HG03045 (cell line): Measurements from ENCODE around the gene MFSD12.
"Not testable (repeated sequence)": the region's sequence is repeated elsewhere in the genome, so short reads cannot be mapped to it uniquely, and the experiment has no call there.

Experiments
- ATAC-seq: cut with Tn5 transposase; IDR thresholded peaks from one replicate; pipeline ENCODE4 v1.9.1; 2021; ENCODE audit warnings: mild to moderate bottlenecking, moderate library complexity; ENCODE audit not compliant: unreplicated experiment

Gene MFSD12

DNA sequence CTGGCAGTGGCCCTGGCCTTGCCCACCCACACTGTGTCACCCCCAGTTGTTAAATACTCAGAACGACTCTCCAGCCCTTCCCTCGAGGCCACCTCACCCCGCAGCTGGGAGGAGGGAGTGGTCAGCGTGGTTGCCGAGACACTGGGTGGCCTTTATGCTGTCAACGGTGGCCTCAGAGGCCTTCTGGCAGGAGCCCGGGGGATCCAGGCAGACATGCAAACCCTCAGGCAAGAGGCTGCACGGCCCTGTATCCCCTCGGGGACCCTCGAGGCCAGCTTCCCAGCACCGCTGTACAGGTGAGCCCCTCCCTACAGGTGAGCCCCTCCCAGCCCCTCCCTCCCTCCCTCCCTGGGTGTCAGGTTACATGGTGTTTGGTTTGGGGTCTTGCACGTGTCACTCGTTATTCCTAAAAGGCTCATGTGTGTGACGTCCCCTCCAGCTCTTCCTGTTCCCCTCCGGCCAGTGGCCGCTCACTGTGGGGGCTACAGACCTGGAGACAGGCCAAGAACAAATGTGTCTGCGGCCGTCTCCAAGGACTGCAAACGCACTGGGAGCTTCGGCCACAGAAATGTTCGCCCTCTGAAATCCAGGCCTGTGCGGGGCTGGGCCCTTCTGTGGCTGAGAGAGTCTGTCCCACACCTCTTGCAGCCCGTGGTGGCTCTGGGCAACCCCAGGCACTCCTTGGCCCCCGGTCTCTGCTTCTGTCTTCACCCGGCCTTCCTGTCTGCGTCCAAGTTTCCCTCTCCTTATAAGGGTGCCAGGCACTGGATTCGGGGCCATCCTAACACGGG is 18.2 kb downstream of the MFSD12 start, which contains the start of gene TEKTIP1:
Gene TEKTIP1, plus strand, starts transcription at position 210 of the 791 bp plus-strand sequence. Its CDS starts 4 bp downstream, at position 214.
- no peak for ATAC-seq

DNA sequence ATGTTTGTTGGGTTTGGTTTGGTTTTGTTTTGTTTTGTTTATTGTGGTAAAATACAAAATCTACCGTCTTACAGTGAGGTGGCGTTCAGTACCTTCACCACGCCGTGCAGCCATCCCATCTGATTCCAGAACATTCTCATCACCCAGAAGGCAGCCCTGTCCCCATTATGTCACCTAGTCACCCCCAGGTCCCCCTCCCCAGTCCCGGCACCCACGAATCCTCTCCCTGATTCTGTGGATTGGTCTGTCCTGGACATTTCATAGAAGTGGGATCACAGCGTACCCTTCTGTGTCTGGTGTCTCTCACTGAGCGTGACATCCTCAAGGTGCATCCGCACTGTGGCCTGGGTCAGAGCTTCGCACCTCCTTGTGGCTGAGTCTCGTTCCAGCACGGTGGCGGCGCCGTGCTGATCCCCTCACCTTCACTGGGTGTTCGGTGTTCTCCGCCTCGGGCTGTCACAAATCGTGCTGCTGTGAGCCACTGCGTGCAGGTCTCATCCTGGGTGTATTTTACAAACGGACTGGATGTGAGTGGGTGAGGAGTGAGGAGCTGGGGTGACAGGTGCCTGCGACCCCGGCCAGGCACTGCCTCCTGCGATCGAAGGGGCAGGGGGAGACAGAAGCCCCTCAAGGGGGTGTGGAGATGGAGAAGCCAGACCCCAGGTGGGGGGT is 19.0 kb downstream of the MFSD12 start:
- no peak for ATAC-seq

DNA sequence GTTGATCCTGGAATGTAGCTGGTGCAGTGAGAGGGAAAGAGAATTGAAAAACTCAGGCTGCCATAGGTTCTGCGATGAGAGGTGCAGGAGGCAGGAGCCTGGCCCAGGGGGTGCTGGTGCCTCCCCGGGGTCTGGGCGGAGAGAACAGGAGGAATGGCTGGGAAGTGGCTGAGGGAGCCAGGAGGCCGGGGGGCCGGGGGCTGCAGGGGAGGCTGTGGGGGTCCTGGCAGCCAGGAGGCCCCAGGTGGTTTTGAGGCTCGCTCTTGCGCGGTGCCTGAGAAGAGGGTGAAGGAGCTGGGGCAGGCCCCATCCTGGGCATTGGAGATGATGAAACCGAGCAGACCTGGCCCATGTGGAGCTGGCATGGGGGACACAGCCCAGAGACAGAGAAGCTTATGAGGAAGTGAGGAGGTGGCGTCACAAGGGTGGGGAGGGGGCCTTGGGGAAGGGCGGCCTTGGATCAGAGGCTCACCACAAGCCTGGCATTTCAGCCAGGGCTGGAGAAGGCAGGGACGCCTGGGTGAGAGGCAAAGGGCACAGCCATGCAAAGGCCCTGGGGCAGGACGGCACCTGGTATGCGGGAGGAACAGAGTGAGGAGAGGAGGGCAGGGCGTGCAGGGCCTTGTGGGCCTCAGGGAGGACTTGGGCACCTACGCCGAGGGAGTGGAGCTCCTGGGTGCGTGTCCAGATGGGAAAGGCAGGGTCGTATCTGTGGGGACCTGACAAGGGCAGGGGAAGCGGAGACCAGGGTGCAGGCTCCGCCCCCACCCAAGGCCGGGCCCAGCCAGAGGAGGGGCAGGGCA is 19.7 kb downstream of the MFSD12 start:
- ATAC-seq, result no peak

DNA sequence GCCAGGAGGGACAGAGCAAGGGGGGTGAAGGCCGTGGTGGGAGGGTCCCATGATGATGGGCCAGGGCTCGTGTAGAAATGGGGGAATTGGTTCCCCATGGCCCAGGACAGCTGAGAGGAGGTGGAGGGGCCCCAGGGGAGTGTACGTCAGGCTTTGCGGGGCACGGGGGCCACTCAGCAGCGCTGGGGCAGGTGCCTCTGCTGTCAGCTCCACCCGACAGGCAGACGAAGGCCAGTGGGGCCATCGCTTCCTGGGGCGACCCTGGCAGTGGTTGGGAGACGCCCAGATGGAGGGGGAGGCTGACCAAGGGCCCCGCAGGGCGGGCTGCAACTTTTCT is 20.3 kb downstream of the MFSD12 start:
- ATAC-seq, result no peak

DNA sequence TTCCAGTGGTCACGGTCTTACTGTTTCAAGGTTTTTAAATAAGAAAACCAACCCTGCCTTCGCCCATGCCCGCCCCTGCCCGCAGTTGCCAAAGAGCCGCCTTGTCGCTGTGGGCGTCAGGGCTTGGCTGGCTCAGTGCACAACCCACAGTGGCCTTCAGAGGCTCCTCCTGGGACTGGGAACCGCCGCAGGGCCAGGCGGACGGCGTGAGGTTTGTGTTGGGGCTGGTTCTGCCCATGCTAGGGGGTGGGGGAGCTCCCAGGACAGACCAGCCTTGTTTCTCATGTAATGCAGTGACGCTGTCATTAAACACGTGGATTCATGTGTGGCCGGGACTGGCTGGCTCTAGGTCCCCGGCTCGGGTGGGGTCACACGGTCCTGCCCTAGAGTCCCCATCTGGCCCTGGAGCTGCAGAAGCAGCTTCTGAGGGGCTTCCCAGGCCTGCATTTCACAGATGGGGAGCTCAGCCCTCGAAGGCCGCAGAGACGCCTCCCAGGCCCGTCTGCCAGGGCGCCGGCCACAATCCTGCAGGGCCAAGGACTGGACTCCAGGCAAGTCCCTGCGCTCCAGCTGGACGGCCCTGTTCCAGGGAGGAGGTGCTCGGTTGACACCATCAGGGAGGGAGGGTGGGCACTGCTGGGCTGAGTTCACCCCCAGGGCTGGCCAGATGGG is 20.8 kb downstream of the MFSD12 start:
- no peak for ATAC-seq

- ATAC-seq, result no peak
These were observed 21.4 kb downstream of the MFSD12 start for GRCh38 chr19:3535981-3536380.

- no peak for ATAC-seq
These were observed 21.8 kb downstream of the MFSD12 start for GRCh38 chr19:3535563-3535965.

DNA sequence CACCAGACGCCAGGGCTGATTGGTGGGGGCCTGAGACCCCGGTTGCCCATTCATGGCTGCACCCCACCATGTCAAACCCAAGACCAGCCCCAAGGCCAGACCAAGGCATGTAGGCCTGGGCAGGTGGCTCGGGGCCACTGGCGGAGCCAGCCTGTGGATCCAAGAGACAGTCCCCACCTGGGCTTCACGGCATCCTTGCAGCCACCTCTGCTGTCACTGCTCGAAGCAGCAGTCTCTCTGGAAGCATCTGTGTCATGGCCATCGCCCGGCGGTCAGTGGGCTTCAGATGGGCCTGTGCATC is 22.2 kb downstream of the MFSD12 start:
- no peak for ATAC-seq

- no peak for ATAC-seq
These were observed 22.8 kb downstream of the MFSD12 start for GRCh38 chr19:3534375-3535234.

GRCh38 chr19:3533563-3534216 is 23.7 kb downstream of the MFSD12 start:
- no peak for ATAC-seq

GRCh38 chr19:3533033-3533432 is 24.4 kb downstream of the MFSD12 start:
- no peak for ATAC-seq

DNA sequence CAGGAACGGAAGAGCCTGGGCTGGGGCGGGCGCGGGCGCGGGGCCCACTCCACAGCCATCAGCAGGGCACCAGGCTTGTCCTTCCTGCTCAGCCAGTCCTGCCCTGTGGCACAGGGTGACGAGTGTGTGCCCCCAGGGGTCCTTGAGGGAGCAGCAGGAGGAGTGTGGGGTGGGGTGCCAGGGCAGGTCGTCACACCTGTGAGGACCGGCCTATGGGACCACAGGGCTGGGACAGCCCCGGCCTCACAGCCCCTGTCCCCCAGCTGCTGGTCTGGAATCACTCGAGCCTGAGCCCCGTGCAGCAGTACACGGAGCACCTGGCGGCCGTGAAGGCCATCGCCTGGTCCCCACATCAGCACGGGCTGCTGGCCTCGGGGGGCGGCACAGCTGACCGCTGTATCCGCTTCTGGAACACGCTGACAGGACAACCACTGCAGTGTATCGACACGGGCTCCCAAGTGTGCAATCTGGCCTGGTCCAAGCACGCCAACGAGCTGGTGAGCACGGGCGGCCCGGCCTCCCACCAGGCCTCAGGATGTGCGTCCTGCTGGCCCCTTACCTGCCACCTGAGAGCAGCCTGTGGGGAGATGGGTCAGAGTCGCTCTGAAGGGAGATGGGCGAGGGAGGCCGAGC is 25.1 kb downstream of the MFSD12 start:
- ATAC-seq, result no peak

DNA sequence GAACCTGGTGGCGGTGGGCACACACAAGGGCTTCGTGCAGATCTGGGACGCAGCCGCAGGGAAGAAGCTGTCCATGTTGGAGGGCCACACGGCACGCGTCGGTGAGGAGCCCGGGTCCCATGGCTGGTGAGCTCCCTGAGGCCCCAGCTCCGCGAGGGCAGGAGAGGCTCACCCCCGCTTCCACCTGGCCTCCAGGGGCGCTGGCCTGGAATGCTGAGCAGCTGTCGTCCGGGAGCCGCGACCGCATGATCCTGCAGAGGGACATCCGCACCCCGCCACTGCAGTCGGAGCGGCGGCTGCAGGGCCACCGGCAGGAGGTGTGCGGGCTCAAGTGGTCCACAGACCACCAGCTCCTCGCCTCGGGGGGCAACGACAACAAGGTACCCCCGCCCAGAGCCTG is 25.7 kb downstream of the MFSD12 start:
- no peak for ATAC-seq

- no peak for ATAC-seq
These were observed 27.0 kb downstream of the MFSD12 start for GRCh38 chr19:3530389-3530788.

DNA sequence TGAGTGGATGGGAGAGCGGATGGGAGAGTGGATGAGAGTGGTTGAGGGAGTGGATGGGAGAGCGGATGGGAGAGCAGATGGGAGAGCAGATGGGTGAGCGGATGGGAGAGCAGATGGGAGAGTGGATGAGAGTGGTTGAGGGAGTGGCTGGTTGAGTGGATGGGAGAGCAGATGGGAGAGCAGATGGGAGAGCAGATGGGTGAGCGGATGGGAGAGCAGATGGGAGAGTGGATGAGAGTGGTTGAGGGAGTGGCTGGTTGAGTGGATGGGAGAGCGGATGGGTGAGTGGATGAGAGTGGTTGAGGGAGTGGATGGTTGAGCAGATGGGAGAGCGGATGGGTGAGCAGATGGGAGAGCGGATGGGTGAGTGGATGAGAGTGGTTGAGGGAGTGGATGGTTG is 28.1 kb downstream of the MFSD12 start:
- not testable (repeated sequence) for ATAC-seq

DNA sequence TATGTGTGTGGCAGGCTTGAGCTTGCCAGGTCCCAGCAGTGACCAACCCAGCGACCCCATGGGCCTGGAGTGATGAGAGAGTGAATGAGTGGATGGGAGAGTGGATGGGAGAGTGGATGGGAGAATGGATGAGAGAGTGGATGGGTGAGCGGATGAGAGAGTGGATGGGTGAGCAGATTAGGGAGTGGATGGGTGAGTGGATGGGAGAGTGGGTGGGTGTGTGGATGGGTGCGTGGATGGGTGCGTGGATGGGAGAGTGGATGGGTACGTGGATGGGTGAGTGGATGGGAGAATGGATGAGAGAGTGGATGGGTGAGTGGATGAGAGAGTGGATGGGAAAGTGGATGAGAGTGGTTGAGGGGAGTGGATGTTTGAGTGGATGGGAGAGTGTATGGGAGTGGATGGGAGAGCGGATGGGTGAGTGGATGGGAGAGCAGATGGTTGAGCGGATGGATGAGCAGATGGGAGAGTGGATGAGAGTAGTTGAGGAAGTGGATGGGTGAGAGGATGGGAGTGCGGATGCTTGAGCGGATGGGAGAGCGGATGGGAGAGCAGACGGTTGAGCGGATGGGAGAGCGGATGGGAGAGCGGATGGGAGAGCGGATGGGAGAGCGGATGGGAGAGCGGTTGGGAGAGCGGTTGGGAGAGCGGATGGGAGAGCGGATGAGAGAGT is 28.7 kb downstream of the MFSD12 start:
- no peak for ATAC-seq

- ATAC-seq, result no peak
These were observed 29.3 kb downstream of the MFSD12 start for GRCh38 chr19:3528080-3528479.

GRCh38 chr19:3527238-3527910 is 30.0 kb downstream of the MFSD12 start:
- ATAC-seq, result no peak
